Erythroblast (primary cell): Measurements from ENCODE around the gene ZMAT3.

Source experiments
- DNase-seq, 2 experiments: peaks; one replicate each; lab custom pipeline; 2025; lab: John Stamatoyannopoulos, UW
- GATA1 ChIP-seq: IDR thresholded peaks from 2 replicates; pipeline ENCODE4 v1.6.1; 2011; ENCODE audit warnings: low read depth, mild to moderate bottlenecking, control low read depth, low read length, moderate library complexity
- POLR2A ChIP-seq: IDR thresholded peaks from 2 replicates; pipeline ENCODE4 v1.6.1; 2011; ENCODE audit warnings: mild to moderate bottlenecking, low read length

The ZMAT3 gene

GRCh38 chr3:179021119-179021903 lies 50.3 kb downstream of the ZMAT3 start:
- TF ChIP-seq POLR2A (no peak), GATA1 (no peak)

DNA sequence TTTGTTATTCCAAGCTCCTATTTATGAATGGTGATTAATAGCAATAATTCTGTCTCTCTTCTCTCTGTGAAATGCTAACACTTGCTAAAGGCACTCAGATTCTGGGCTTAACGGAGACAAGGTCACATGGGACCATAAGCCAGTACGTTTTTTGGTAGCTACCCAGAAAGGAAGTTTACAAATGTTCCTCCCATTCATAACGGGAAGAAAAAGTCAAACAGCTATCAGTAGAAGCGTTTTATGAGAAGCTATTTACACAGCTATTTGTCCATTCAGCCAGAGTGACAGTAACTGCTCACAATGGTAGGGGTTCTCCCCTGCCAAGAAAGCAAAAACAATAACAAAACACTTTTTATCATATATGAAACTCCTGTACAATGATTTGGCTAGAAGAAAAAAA lies 51.5 kb downstream of the ZMAT3 start:
- no peak for DNase-seq
- no peak for TF ChIP-seq POLR2A
- TF ChIP-seq GATA1 = no peak

More at GRCh38 chr3:179021119-179021903, 50.3 kb downstream of the ZMAT3 start:
- no peak for DNase-seq

GRCh38 chr3:179018808-179019207 lies 52.8 kb downstream of the ZMAT3 start:
- DNase-seq = no peak
- TF ChIP-seq GATA1 (no peak), POLR2A (no peak)

GRCh38 chr3:179016979-179017670 lies 54.5 kb downstream of the ZMAT3 start:
- TF ChIP-seq POLR2A (no peak), GATA1 (no peak)
- DNase-seq = no peak

DNA sequence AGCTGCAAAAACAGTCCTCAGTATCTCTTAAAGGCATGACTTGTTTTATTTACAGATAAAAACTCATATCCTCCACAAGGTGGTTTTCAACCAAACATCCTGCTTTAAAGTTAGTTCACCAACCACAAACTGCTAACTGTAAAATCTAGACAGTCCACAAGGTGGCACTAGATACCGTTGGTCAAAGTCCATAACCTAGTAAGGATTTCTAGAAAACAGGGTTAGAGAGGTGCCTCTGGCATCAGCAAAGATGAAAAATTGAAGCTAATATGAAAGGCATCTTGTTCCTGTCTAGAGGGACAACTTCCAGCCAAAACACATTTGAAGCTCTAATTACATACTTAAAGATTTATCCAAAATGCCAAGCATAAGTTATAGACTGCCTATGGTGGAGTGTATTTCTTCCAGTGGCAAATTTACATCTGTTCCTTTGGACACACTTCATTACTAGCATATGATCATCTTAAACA lies 56.0 kb downstream of the ZMAT3 start:
- peak; percentile 82 to 87 for DNase-seq
- TF ChIP-seq GATA1 (no peak), POLR2A (no peak)

GRCh38 chr3:179005706-179006105 lies 65.9 kb downstream of the ZMAT3 start:
- TF ChIP-seq POLR2A = no peak
- TF ChIP-seq GATA1 = no peak
- no peak for DNase-seq

DNA sequence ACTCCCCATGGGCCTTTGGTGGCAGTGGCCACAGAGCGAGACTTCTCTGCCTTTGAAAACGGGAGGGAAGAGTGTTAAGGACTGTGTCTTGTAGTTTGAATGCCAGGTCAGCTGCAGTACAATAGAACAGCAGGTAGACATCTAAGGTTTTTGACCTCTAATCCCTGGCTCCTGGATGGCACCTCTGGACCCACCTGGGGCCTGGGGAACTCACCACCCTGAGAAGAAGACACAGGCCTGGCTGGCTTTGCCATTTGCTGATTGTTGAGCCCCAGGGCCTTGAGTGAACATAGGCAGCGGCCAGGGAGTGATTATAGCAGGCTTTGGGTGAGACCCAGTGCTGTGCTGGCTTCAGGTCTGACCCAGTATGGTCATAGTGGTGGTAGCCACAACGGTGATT lies 66.4 kb downstream of the ZMAT3 start:
- no peak for DNase-seq
- TF ChIP-seq POLR2A (no peak), GATA1 (no peak)

DNA sequence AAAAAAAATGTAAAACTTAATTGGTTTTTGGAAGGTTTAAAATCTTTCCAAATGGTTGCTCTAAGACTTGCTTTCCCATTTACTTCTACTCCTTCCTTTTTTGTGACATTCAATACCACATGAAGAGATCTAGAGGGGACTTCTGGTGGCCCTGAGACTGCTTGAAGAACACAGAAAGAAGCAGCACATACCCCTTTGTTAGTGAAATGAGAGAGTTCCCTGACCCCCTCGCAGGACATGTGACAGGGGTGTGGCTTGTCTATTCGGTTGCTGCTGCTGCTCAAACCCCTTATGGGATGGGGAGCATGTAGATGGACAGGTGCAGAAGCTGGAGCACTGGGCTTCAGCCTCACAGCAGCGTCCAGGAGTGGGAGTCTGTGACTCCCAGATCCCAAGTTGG lies 71.0 kb downstream of the ZMAT3 start:
- TF ChIP-seq GATA1 = no peak
- TF ChIP-seq POLR2A = no peak
- no peak for DNase-seq

DNA sequence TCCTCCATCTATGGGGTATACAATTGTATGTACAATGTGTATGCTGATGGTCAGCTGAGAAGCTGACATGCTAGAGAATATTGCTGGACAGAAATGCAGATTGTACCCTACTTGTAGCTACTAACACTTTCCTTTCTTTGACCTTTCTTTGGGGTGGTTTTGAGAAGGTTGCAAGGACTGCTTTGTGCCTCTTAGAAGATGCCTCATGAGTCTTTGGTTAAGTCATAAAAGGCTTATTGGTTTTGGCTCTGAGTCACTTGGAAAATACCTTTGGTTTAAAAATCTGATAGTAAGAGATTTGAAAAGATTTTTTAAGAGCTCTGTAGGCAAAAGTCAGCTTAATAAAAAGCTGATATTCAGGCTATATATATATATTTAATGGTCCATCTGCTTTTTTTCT lies 71.5 kb downstream of the ZMAT3 start:
- no peak for TF ChIP-seq POLR2A
- no peak for DNase-seq

GRCh38 chr3:178996399-178996798 lies 75.2 kb downstream of the ZMAT3 start:
- DNase-seq = no peak
- no peak for TF ChIP-seq POLR2A
- no peak for TF ChIP-seq GATA1

DNA sequence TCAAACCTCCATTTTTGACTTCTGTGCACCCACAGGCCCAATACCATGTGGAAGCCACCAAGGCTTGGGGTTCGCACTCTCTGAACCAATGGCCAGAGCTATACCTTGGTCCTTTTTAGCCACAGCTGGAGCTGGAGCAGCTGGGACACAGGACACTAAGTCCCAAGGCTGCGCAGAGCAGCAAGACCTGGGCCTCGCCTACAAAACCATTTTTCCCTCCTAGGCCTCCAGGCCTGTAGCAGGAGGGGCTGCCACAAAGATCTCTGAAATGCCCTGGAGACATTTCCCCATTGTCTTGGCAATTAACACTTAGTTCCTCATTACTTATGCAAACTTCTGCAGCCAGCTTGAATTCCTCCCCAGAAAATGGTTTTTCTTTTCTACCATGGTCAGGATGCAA lies 81.3 kb downstream of the ZMAT3 start:
- TF ChIP-seq POLR2A (no peak), GATA1 (no peak)
- no peak for DNase-seq

DNA sequence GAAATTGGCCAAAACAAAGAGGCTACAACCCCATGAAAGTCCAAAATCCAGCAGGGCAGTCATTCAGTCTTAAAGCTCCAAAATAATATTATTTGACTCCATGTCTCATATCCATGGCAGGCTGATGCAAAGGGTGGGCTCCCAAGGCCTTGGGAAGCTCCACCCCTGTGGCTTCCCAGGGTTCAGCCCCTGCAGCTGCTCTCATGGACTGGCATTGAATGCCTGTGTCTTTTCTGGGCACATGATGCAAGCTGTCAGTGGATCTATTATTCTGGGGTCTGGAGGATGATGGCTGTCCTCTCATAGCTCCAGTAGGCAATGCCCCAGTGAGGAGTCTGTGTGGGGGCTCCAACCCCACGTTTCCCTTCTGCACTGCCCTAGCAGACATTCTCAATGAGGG lies 81.8 kb downstream of the ZMAT3 start:
- TF ChIP-seq GATA1 = no peak
- no peak for TF ChIP-seq POLR2A
- no peak for DNase-seq

GRCh38 chr3:178987745-178988144 lies 83.9 kb downstream of the ZMAT3 start:
- no peak for DNase-seq
- TF ChIP-seq POLR2A (no peak), GATA1 (no peak)

- TF ChIP-seq POLR2A (no peak), GATA1 (no peak)
- no peak for DNase-seq
Measured at GRCh38 chr3:178986456-178986855, 85.2 kb downstream of the ZMAT3 start.
